Measurements from ENCODE around the gene IRGQ.
A peak's percentile ranks its signal among the peaks of the same experiment; 100 is the strongest.

Gene IRGQ

DNA sequence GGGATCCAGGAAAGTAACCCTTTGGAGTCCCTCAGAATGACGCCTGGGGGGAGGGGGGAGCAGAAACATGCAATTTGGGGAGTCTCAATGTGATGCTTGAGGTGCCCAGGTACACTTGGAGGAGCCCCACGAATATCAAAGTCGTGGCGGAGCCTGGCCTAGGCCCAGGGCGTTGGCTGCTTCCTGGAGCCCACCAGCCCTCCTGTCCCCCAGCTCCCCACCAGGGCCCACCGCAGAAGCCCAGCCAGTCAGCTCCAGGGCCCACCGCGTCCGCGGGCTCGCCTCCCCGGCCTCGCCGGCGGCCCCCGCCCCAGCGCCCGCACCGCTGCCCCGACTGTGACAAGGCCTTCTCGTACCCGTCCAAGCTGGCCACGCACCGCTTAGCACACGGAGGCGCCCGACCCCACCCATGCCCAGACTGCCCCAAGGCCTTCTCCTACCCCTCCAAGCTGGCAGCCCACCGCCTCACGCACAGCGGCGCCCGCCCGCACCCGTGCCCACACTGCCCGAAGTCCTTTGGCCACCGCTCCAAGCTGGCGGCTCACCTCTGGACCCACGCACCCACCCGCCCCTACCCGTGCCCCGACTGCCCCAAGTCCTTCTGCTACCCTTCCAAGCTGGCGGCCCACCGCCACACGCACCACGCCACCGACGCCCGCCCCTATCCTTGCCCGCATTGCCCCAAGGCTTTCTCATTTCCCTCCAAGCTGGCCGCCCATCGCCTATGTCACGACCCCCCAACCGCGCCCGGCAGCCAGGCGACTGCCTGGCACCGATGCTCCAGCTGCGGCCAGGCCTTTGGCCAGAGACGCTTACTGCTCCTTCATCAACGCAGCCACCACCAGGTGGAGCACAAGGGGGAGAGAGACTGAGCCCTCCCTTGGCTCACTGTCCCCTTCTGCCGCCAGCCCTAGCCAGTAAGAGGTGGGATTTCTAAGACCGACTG, 60.8 kb downstream of the IRGQ start:
- H3K79me2 ChIP-seq (ENCODE audit: insufficient read depth, low read length) = no peaks in the 10 kb centered on the region
- no peak overlapping the region for H3K4me3 ChIP-seq (ENCODE audit: low read depth, low read length, poor library complexity, severe bottlenecking)
- no peaks in the 10 kb centered on the region for H3K9me3 ChIP-seq (ENCODE audit: low read length)
- H2AFZ ChIP-seq (ENCODE audit: low read length) = no peak overlapping the region
- no peak overlapping the region for H3K4me2 ChIP-seq (ENCODE audit: low read length)
- H3K9ac ChIP-seq (ENCODE audit: low read length) = no peak overlapping the region
- peaks cover 21% of the 10 kb centered on the region for H3K36me3 ChIP-seq (ENCODE audit: insufficient read depth, low read length)
- H3K27me3 ChIP-seq (ENCODE audit: insufficient read depth, low read length) = no peaks in the 10 kb centered on the region
- TF ChIP-seq CTCF (IDR thresholded peaks at IDR 0.05; ENCODE audit: low read length) = peak; percentile 71
- TF ChIP-seq EZH2 (IDR thresholded peaks at IDR 0.05; ENCODE audit: borderline replicate concordance, low read length) = no peak
- no peaks in the 10 kb centered on the region for H4K20me1 ChIP-seq (ENCODE audit: insufficient read depth, low read length)
- no peaks in the 10 kb centered on the region for H3K9me2 ChIP-seq (ENCODE audit: low read depth, low read length)
- H3K27ac ChIP-seq (ENCODE audit: low read depth, low read length, poor library complexity, severe bottlenecking) = no peak overlapping the region
- no peaks in the 10 kb centered on the region; the same call in 1 of the 2 replicates for H3F3A ChIP-seq (ENCODE audit: insufficient read depth, low read length)
- peaks cover 17% of the 10 kb centered on the region for H3K4me1 ChIP-seq (ENCODE audit: insufficient read depth, low read length, severe bottlenecking)

Measured in OCI-LY1 (cell line).